Activated CD8-positive, alpha-beta memory T cell treated with anti-CD3 and anti-CD28 coated beads, Interleukin-2, amount 50 U/mL, for 24 hours (primary cell): ENCODE data around the gene SPATA31A5.
"Not testable (repeated sequence)": the region's sequence is repeated elsewhere in the genome, so short reads cannot be mapped to it uniquely, and the experiment has no call there.

ENCODE experiments used
- DNase-seq: peaks from one replicate; pipeline ENCODE4 v3.0.0-alpha.2; 2020; ENCODE audit errors: extremely low read depth

SPATA31A5 gene

DNA sequence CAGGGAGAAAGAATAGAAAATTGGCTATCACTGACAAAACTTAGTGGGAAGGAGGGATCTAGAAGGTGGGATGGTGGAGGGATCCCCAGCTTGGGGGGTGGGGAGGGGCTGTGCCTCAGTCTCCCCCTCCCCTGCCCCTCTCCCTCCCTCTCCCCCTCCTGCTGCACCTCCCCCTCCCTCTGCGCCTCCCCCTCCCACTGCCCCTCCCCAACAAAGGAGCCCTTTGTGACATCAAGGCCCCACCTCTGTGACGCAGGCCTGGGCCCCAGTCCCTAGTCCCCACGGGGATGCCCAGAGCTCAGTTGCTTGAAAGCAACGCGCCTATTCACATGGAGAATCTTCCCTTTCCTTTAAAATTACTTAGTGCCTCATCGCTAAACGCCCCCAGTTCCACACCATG, at the start of gene SPATA31A5:
SPATA31A5 (plus strand) TSS at position 301 of the 400 bp plus-strand sequence; CDS start at position 330, 29 bp downstream.
- not testable (repeated sequence) for DNase-seq

- DNase-seq: not testable (repeated sequence)
These were observed 48.8 kb downstream of the SPATA31A5 start for GRCh38 chr9:60962990-60963350.

DNA sequence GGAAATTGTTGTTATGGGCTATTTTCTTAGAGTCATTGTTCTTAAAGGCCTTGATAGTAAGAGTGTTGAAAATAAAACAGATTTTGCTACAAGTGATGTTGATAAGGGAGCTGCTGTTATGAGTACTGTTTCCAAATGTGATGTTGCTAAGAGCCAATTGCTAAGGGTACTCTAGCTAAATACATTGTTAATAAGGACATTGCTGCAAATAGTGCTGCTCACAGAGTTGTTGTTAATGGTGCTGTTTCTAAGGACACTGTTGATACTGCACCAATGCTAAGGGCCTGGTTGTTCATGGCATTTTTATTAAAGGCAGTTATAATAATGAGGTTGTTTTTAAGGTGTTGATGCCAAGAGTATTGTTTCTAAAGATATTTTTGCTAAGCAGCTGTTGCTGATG, 52.2 kb downstream of the SPATA31A5 start:
- DNase-seq: not testable (repeated sequence)
